Amniotic epithelial cell (primary cell): ENCODE data around the gene KCNK4.

Source experiments
- DNase-seq: peaks from one replicate; pipeline ENCODE4 v3.0.0-alpha.2; 2010; ENCODE audit warnings: low read depth

Gene KCNK4

GRCh38 chr11:64347193-64347867 lies 56.2 kb downstream of the KCNK4 start:
- peak; percentile 32 for DNase-seq

GRCh38 chr11:64348383-64349024 lies 57.4 kb downstream of the KCNK4 start:
- DNase-seq: no peak

GRCh38 chr11:64349025-64349387 lies 57.9 kb downstream of the KCNK4 start:
- DNase-seq: no peak

GRCh38 chr11:64349404-64349803 lies 58.3 kb downstream of the KCNK4 start:
- no peak for DNase-seq
